H1 (cell line): ENCODE measurements around the gene ODF2L. TPM values are rescaled to one million over a fixed set of nuclear protein-coding genes. Genes with fewer than 3 reads are reported as not detected.

Experiments
- ATF2 ChIP-seq: IDR thresholded peaks from 2 replicates; pipeline ENCODE4 v1.6.1; 2012; ENCODE audit warnings: low read length, inconsistent platforms
- ATF3 ChIP-seq: IDR thresholded peaks from 2 replicates; pipeline ENCODE4 v1.6.1; 2011; ENCODE audit warnings: low read depth, mild to moderate bottlenecking, low read length; ENCODE audit not compliant: insufficient read depth
- BRCA1 ChIP-seq: IDR thresholded peaks from 2 replicates; pipeline ENCODE4 v1.6.1; 2012; ENCODE audit warnings: low read depth, low read length, improper control_type of control experiment
- FOSL1 ChIP-seq: IDR thresholded peaks from 2 replicates; pipeline ENCODE4 v1.6.1; 2011; ENCODE audit warnings: mild to moderate bottlenecking, low read depth, low read length, moderate library complexity; ENCODE audit not compliant: insufficient read depth
- NANOG ChIP-seq: IDR thresholded peaks from 2 replicates; pipeline ENCODE4 v1.6.1; 2011; ENCODE audit warnings: low read length, low read depth, mild to moderate bottlenecking, inconsistent platforms; ENCODE audit not compliant: insufficient read depth, poor library complexity, severe bottlenecking
- POLR2A ChIP-seq, 2 experiments: IDR thresholded peaks; 1 replicate in 1 of 2; 2 replicates in 1 of 2; pipeline ENCODE4 v1.6.1; 2011; ENCODE audit warnings: low read depth in 2 of 2, low read length in 2 of 2, mild to moderate bottlenecking in 2 of 2; ENCODE audit errors: control extremely low read depth in 1 of 2
- POU5F1 ChIP-seq: IDR thresholded peaks from 2 replicates; pipeline ENCODE4 v1.6.1; 2011; ENCODE audit warnings: low read depth, mild to moderate bottlenecking, low read length, moderate library complexity
- SIX5 ChIP-seq: IDR thresholded peaks from 2 replicates; pipeline ENCODE4 v1.6.1; 2011; ENCODE audit warnings: mild to moderate bottlenecking, low read depth, low read length
- TAF7 ChIP-seq: optimal IDR thresholded peaks from 2 replicates; pipeline ENCODE3; 2011; ENCODE audit warnings: low read depth, mild to moderate bottlenecking, inconsistent platforms, low read length, moderate library complexity, borderline replicate concordance
- polyA plus RNA-seq, 7 experiments: library from polyadenylated mRNA; depleted of rRNA in 3 of 7; stranded (reverse) in 5 of 7; unstranded in 2 of 7; fragments of >200 nt in 5 of 7; fragments of 200-250 nt in 2 of 7; gene quantifications; 1 replicate in 5 of 7; 2 replicates in 1 of 7; 4 replicates in 1 of 7; pipeline versions ENCODE4 v1.2.1 to v1.2.3, GENCODE V29; 2011 to 2013; ENCODE audit warnings: missing spikeins in 2 of 7, mixed read lengths in 2 of 7
- total RNA-seq: library from RNA; stranded (reverse); fragmentation: NEBNext Ultra II Directional; extraction: Animal tissue kit (Norgen Biotek cat#: 25700); gene quantifications from 2 replicates; pipeline ENCODE4 v1.2.1, GENCODE V29; 2021
- TF ChIP-seq, protein P1 (sequence below): fragments of 300-600 bp; sonication (generic); IDR thresholded peaks from 2 replicates; pipeline ENCODE4 v1.7.1; 2012; ENCODE audit warnings: low read length, moderate library complexity, mild to moderate bottlenecking, inconsistent platforms; ENCODE audit not compliant: insufficient replicate concordance

The ODF2L gene
- total and polyA plus RNA-seq, 2 of the 8 experiments (the other 6 are each of a cell fraction or from before 2014, with no cell fraction given) = 3.2 to 27.1 TPM

DNA sequence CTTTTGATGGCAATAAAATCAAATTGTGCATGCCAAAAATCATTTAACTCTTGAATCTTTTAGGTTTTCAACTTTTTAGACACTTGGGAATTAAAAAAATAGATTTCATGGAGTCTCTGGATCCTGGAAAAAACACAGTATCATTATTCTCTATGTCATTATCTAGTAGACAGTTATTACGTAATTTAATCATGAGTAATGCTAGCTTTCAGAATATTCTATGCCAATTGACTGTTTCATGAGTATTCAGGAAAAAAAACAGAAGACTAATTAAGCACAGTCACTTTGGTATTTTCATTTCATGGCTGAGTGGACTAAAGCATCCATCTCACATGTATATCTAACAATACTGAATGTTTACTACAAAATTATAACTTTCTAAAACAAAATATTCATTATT is 44.0 kb downstream of the ODF2L start (continued):
- TF ChIP-seq, protein P1, sequence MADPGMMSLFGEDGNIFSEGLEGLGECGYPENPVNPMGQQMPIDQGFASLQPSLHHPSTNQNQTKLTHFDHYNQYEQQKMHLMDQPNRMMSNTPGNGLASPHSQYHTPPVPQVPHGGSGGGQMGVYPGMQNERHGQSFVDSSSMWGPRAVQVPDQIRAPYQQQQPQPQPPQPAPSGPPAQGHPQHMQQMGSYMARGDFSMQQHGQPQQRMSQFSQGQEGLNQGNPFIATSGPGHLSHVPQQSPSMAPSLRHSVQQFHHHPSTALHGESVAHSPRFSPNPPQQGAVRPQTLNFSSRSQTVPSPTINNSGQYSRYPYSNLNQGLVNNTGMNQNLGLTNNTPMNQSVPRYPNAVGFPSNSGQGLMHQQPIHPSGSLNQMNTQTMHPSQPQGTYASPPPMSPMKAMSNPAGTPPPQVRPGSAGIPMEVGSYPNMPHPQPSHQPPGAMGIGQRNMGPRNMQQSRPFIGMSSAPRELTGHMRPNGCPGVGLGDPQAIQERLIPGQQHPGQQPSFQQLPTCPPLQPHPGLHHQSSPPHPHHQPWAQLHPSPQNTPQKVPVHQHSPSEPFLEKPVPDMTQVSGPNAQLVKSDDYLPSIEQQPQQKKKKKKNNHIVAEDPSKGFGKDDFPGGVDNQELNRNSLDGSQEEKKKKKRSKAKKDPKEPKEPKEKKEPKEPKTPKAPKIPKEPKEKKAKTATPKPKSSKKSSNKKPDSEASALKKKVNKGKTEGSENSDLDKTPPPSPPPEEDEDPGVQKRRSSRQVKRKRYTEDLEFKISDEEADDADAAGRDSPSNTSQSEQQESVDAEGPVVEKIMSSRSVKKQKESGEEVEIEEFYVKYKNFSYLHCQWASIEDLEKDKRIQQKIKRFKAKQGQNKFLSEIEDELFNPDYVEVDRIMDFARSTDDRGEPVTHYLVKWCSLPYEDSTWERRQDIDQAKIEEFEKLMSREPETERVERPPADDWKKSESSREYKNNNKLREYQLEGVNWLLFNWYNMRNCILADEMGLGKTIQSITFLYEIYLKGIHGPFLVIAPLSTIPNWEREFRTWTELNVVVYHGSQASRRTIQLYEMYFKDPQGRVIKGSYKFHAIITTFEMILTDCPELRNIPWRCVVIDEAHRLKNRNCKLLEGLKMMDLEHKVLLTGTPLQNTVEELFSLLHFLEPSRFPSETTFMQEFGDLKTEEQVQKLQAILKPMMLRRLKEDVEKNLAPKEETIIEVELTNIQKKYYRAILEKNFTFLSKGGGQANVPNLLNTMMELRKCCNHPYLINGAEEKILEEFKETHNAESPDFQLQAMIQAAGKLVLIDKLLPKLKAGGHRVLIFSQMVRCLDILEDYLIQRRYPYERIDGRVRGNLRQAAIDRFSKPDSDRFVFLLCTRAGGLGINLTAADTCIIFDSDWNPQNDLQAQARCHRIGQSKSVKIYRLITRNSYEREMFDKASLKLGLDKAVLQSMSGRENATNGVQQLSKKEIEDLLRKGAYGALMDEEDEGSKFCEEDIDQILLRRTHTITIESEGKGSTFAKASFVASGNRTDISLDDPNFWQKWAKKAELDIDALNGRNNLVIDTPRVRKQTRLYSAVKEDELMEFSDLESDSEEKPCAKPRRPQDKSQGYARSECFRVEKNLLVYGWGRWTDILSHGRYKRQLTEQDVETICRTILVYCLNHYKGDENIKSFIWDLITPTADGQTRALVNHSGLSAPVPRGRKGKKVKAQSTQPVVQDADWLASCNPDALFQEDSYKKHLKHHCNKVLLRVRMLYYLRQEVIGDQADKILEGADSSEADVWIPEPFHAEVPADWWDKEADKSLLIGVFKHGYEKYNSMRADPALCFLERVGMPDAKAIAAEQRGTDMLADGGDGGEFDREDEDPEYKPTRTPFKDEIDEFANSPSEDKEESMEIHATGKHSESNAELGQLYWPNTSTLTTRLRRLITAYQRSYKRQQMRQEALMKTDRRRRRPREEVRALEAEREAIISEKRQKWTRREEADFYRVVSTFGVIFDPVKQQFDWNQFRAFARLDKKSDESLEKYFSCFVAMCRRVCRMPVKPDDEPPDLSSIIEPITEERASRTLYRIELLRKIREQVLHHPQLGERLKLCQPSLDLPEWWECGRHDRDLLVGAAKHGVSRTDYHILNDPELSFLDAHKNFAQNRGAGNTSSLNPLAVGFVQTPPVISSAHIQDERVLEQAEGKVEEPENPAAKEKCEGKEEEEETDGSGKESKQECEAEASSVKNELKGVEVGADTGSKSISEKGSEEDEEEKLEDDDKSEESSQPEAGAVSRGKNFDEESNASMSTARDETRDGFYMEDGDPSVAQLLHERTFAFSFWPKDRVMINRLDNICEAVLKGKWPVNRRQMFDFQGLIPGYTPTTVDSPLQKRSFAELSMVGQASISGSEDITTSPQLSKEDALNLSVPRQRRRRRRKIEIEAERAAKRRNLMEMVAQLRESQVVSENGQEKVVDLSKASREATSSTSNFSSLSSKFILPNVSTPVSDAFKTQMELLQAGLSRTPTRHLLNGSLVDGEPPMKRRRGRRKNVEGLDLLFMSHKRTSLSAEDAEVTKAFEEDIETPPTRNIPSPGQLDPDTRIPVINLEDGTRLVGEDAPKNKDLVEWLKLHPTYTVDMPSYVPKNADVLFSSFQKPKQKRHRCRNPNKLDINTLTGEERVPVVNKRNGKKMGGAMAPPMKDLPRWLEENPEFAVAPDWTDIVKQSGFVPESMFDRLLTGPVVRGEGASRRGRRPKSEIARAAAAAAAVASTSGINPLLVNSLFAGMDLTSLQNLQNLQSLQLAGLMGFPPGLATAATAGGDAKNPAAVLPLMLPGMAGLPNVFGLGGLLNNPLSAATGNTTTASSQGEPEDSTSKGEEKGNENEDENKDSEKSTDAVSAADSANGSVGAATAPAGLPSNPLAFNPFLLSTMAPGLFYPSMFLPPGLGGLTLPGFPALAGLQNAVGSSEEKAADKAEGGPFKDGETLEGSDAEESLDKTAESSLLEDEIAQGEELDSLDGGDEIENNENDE = no peak
- no peak for TF ChIP-seq BRCA1
- no peak for TF ChIP-seq FOSL1
- no peak for TF ChIP-seq NANOG
- no peak for TF ChIP-seq ATF3
- no peak for TF ChIP-seq TAF7
- no peak for TF ChIP-seq POLR2A (IDR thresholded peaks at IDR 0.05; ENCODE audit: control extremely low read depth in 1 of 2, low read depth in 2 of 2, low read length in 2 of 2)
- no peak for TF ChIP-seq SIX5
- no peak for TF ChIP-seq ATF2
- no peak for TF ChIP-seq POU5F1
